Measurements from ENCODE around the gene ZNF853.

DNA sequence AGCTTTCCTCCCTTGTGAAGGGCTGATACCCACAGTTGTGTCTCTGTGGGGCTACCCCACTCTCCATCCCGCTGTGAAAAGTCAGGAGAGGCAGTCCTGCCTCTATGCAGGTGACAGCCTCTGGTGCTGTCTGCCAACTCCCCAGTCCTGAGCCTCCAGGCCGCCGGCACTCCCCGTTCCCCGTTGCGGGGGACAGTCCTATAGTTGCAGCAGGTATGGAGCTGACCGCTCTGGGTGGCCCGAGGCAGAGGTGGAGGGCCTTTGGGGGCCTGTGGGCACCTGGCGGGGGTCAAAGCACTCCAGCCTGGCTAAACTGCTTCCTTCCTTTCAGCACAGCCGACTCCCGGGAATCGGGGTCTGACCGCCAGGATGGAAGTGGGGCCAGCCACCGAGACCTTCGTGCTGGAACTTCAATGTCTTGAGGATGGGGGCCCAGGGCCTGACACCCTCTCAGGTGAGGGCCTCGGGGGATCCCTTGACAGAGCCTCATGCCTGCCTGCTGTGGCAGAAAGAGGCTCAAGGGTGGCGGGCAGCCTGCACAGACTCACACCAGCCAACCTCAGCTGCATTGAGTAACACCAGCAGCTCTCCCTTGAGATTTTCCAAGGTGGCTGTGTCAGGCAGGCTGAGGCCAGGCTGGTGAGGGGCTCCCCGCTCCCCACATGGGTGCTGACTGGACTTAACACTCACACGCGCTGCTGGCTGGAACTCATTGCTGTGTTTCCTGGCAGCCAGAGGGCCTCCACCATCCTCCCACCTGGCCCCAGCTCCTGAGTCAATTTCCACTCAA is 1.6 kb downstream of the ZNF853 start:
- TF ChIP-seq EZH2 (IDR thresholded peaks at IDR 0.05; ENCODE audit: low read length) (no peak), CTCF (optimal IDR thresholded peaks at IDR 0.05 in 1 of 3, IDR thresholded peaks at IDR 0.05 in 1 of 3, conservative IDR thresholded peaks at IDR 0.05 in 1 of 3; ENCODE audit: extremely low read depth in 1 of 3, insufficient read depth in 2 of 3, low read length in 3 of 3) (no peak)
